Breast epithelium (tissue), 4 donors: ENCODE results near the gene IGSF3. TPM values are rescaled to one million over a fixed set of nuclear protein-coding genes. Genes with fewer than 3 reads are reported as not detected.

Experiments
- DNase-seq, 2 donors: peaks; one replicate each; pipeline ENCODE4 v3.0.0-alpha.2; 2019; ENCODE audit warnings: low spot score in 2 of 2
- H3K27ac ChIP-seq, 2 donors: fragments of 200-600 bp; sonication (generic) in 1 of 2; one replicate each; pipeline ENCODE4 v1.5.1; 2016 to 2019; ENCODE audit warnings: mild to moderate bottlenecking in 1 of 2
- H3K27me3 ChIP-seq, 2 donors: fragments of 200-600 bp; sonication (generic) in 1 of 2; one replicate each; pipeline versions ENCODE4 v1.5.1 to v1.6.0; 2017 to 2019; ENCODE audit warnings: control low read depth in 1 of 2, mild to moderate bottlenecking in 1 of 2
- H3K36me3 ChIP-seq: fragments of 200-600 bp; one replicate; pipeline ENCODE4 v1.5.1; 2019
- H3K4me1 ChIP-seq, 2 donors: fragments of 200-600 bp; sonication (generic); one replicate each; pipeline ENCODE4 v1.5.1; 2016 to 2019; ENCODE audit warnings: control low read depth in 1 of 2
- H3K4me3 ChIP-seq, 3 donors: fragments of 200-600 bp; sonication (generic); 1 replicate in 2 of 3; 2 replicates in 1 of 3; pipeline ENCODE4 v1.5.1; 2016 to 2019; ENCODE audit warnings: mild to moderate bottlenecking in 3 of 3, moderate library complexity in 2 of 3
- H3K9me3 ChIP-seq, 2 donors: fragments of 200-600 bp; sonication (generic) in 1 of 2; one replicate each; pipeline ENCODE4 v1.5.1; 2016 to 2019; ENCODE audit warnings: control low read depth in 1 of 2
- CTCF ChIP-seq, 3 donors: fragments of 450-650 bp; IDR thresholded peaks; one replicate each; pipeline ENCODE4 v1.5.1; 2016 to 2017; ENCODE audit warnings: antibody characterized with exemption in 3 of 3, mild to moderate bottlenecking in 3 of 3, moderate library complexity in 3 of 3
- POLR2A ChIP-seq: fragments of 450-650 bp; IDR thresholded peaks from one replicate; pipeline ENCODE4 v1.6.1; 2016; ENCODE audit warnings: antibody characterized with exemption, mild to moderate bottlenecking, moderate library complexity
- POLR2AphosphoS5 ChIP-seq, 3 donors: sonication (generic); formaldehyde crosslinking; IDR thresholded peaks; one replicate each; pipeline ENCODE4 v1.6.1; 2017; ENCODE audit warnings: antibody characterized with exemption in 3 of 3
- intact Hi-C: fragments of 100-400 bp; cut with DNase I; formaldehyde crosslinking; loops from one replicate; pipeline ENCODE4 v1.15.1; 2023; ENCODE audit warnings: low total_unique reads
- total RNA-seq, 3 donors: library from RNA; depleted of rRNA; stranded (reverse); fragments of >200 nt; gene quantifications; one replicate each; pipeline ENCODE4 v1.1.0, GENCODE V29; 2016

Gene IGSF3
- total RNA-seq: 10 to 100 TPM in 2 of 3 donors, 1 to 10 TPM in 1; 1.1 to 21.6 (median 19.6) TPM

- H3K36me3 ChIP-seq: no peaks in the 10 kb centered on the region
- H3K4me3 ChIP-seq: peak within 1 kb of the TSS; percentile 56 to 85 (median 73)
- H3K27ac ChIP-seq: peak within 1 kb of the TSS; percentile 60 to 68
- intact Hi-C loops: no loop called here
- DNase-seq: peak; percentile 48 to 69
- no peaks in the 10 kb centered on the region for H3K9me3 ChIP-seq
- no peaks in the 10 kb centered on the region for H3K27me3 ChIP-seq
- TF ChIP-seq POLR2AphosphoS5 (IDR thresholded peaks at IDR 0.05): no peak
- TF ChIP-seq CTCF (IDR thresholded peaks at IDR 0.05): no peak
- TF ChIP-seq POLR2A: no peak
- no peaks in the 10 kb centered on the region for H3K4me1 ChIP-seq
These were observed at the start of gene IGSF3 for GRCh38 chr1:116667575-116668105. TSS of gene IGSF3 (minus strand) at chr1:116667733. CDS start at chr1:116666326, 1,407 bp downstream.

GRCh38 chr1:116717318-116717717 is 49.8 kb upstream of the IGSF3 start:
- DNase-seq: no peak
- no peak for TF ChIP-seq POLR2AphosphoS5 (IDR thresholded peaks at IDR 0.05)
- no peak for TF ChIP-seq POLR2A
- no peak for TF ChIP-seq CTCF (IDR thresholded peaks at IDR 0.05)
- no peak overlapping the region for H3K4me3 ChIP-seq
- no peaks in the 10 kb centered on the region for H3K9me3 ChIP-seq
- no peaks in the 10 kb centered on the region for H3K4me1 ChIP-seq
- no peaks in the 10 kb centered on the region for H3K27me3 ChIP-seq
- H3K27ac ChIP-seq: no peak overlapping the region
- intact Hi-C loops: no loop called here
- H3K36me3 ChIP-seq: no peaks in the 10 kb centered on the region

GRCh38 chr1:116716391-116716790 is 48.9 kb upstream of the IGSF3 start:
- Histone ChIP-seq H3K36me3 (no peaks in the 10 kb centered on the region), H3K27me3 (no peaks in the 10 kb centered on the region), H3K4me1 (no peaks in the 10 kb centered on the region), H3K27ac (no peak overlapping the region), H3K4me3 (no peak overlapping the region), H3K9me3 (no peaks in the 10 kb centered on the region)
- DNase-seq: no peak
- TF ChIP-seq POLR2A (no peak), POLR2AphosphoS5 (IDR thresholded peaks at IDR 0.05) (no peak), CTCF (IDR thresholded peaks at IDR 0.05) (no peak)
- intact Hi-C loops: no loop called here

GRCh38 chr1:116713474-116713873 is 45.9 kb upstream of the IGSF3 start:
- Histone ChIP-seq H3K27me3 (no peaks in the 10 kb centered on the region), H3K27ac (no peak overlapping the region), H3K36me3 (no peaks in the 10 kb centered on the region), H3K4me3 (no peak overlapping the region), H3K9me3 (no peaks in the 10 kb centered on the region), H3K4me1 (no peaks in the 10 kb centered on the region)
- TF ChIP-seq POLR2A: no peak
- TF ChIP-seq POLR2AphosphoS5 (IDR thresholded peaks at IDR 0.05): no peak
- no peak for TF ChIP-seq CTCF (IDR thresholded peaks at IDR 0.05)
- intact Hi-C loops: no loop called here
- no peak for DNase-seq

- no peaks in the 10 kb centered on the region for H3K36me3 ChIP-seq
- no peaks in the 10 kb centered on the region for H3K9me3 ChIP-seq
- TF ChIP-seq POLR2AphosphoS5 (IDR thresholded peaks at IDR 0.05): no peak
- TF ChIP-seq POLR2A: no peak
- TF ChIP-seq CTCF (IDR thresholded peaks at IDR 0.05): no peak
- no peaks in the 10 kb centered on the region for H3K27me3 ChIP-seq
- no peak overlapping the region for H3K27ac ChIP-seq
- H3K4me1 ChIP-seq: no peaks in the 10 kb centered on the region
- no peak overlapping the region for H3K4me3 ChIP-seq
- intact Hi-C loops: no loop called here
- DNase-seq: no peak
These were observed 45.0 kb upstream of the IGSF3 start for GRCh38 chr1:116712510-116712909.
